GM23338 (cell line): ENCODE results near the gene CACNA2D4. TPM values are rescaled to one million over a fixed set of nuclear protein-coding genes. Genes with fewer than 3 reads are reported as not detected.

Source experiments
- ATAC-seq: fragments of 200-7000 bp; cut with Tn5 transposase; 3 replicates; pipeline ENCODE4 v1.9.1; 2020
- DNase-seq: peaks from one replicate; pipeline ENCODE4 v3.0.0-alpha.2; 2015; ENCODE audit warnings: low spot score
- H2AFZ ChIP-seq: fragments of 200-600 bp; sonication (generic); 2 replicates; pipeline ENCODE4 v1.8.0; 2016; ENCODE audit warnings: antibody characterized with exemption, mild to moderate bottlenecking, moderate library complexity
- H3F3A ChIP-seq: fragments of 200-600 bp; sonication (generic); replicated peaks from 2 replicates; pipeline ENCODE4 v1.8.0; 2017; ENCODE audit warnings: antibody characterized with exemption, mixed run types, low read depth
- H3K27ac ChIP-seq: fragments of 200-600 bp; sonication (generic); 2 replicates; pipeline ENCODE4 v1.6.1; 2016; ENCODE audit warnings: low read depth
- H3K27me3 ChIP-seq: fragments of 200-600 bp; sonication (generic); 2 replicates; pipeline ENCODE4 v1.8.0; 2016; ENCODE audit warnings: mild to moderate bottlenecking, mixed run types, moderate library complexity; ENCODE audit not compliant: insufficient read depth
- H3K36me3 ChIP-seq: fragments of 200-600 bp; sonication (generic); 2 replicates; pipeline ENCODE4 v1.8.0; 2016; ENCODE audit warnings: mild to moderate bottlenecking; ENCODE audit not compliant: insufficient read depth
- H3K4me1 ChIP-seq: fragments of 200-600 bp; sonication (generic); 2 replicates; pipeline ENCODE4 v1.8.0; 2016; ENCODE audit warnings: mild to moderate bottlenecking, moderate library complexity; ENCODE audit not compliant: insufficient read depth
- H3K4me2 ChIP-seq: fragments of 200-600 bp; sonication (generic); 2 replicates; pipeline ENCODE4 v1.7.1; 2017; ENCODE audit warnings: mixed run types
- H3K4me3 ChIP-seq: fragments of 200-600 bp; sonication (generic); 2 replicates; pipeline ENCODE4 v1.6.1; 2016; ENCODE audit warnings: mixed run types
- H3K79me2 ChIP-seq: fragments of 200-600 bp; sonication (generic); replicated peaks from 2 replicates; pipeline ENCODE4 v1.8.0; 2017; ENCODE audit warnings: mild to moderate bottlenecking; ENCODE audit not compliant: insufficient read depth
- H3K9me2 ChIP-seq: fragments of 200-600 bp; sonication (generic); 2 replicates; pipeline ENCODE4 v1.8.0; 2017; ENCODE audit not compliant: insufficient read depth
- H4K20me1 ChIP-seq: fragments of 200-600 bp; sonication (generic); replicated peaks from 2 replicates; pipeline ENCODE4 v1.8.0; 2017; ENCODE audit warnings: mild to moderate bottlenecking; ENCODE audit not compliant: insufficient read depth
- H3K27ac Mint-ChIP-seq: 2 replicates; pipeline ENCODE4 v1.8.0; 2020; ENCODE audit warnings: inconsistent platforms, mild to moderate bottlenecking, moderate library complexity, mixed read lengths
- H3K27me3 Mint-ChIP-seq: 3 replicates; pipeline ENCODE4 v1.8.0; 2022; ENCODE audit warnings: low read depth, mild to moderate bottlenecking, moderate library complexity, mixed read lengths, inconsistent platforms; ENCODE audit not compliant: insufficient read depth, poor library complexity
- H3K36me3 Mint-ChIP-seq: 3 replicates; pipeline ENCODE4 v1.8.0; 2021; ENCODE audit warnings: low read depth, mild to moderate bottlenecking, inconsistent platforms, moderate library complexity, mixed read lengths
- H3K4me1 Mint-ChIP-seq: 3 replicates; pipeline ENCODE4 v1.8.0; 2020; ENCODE audit warnings: mild to moderate bottlenecking, inconsistent platforms, mixed read lengths
- H3K4me3 Mint-ChIP-seq: 3 replicates; pipeline ENCODE4 v1.8.0; 2021; ENCODE audit warnings: moderate library complexity, mild to moderate bottlenecking, inconsistent platforms, mixed read lengths
- H3K9me3 Mint-ChIP-seq: 3 replicates; pipeline ENCODE4 v1.8.0; 2020; ENCODE audit warnings: moderate library complexity, mild to moderate bottlenecking, inconsistent platforms, mixed read lengths
- CTCF ChIP-seq, 2 experiments: fragments of 200-600 bp in 1 of 2; sonication (generic) in 1 of 2; conservative IDR thresholded peaks; 2 replicates each; pipeline versions ENCODE4 v1.5.1 to v1.6.1; 2016 to 2017; ENCODE audit warnings: antibody characterized with exemption in 2 of 2, low read depth in 2 of 2, mild to moderate bottlenecking in 2 of 2, moderate library complexity in 1 of 2
- ETS1 ChIP-seq: IDR thresholded peaks from 2 replicates; pipeline ENCODE4 v1.6.1; 2016; ENCODE audit warnings: antibody characterized with exemption
- EZH2 ChIP-seq: fragments of 200-600 bp; sonication (generic); IDR thresholded peaks from one replicate; pipeline ENCODE4 v1.8.0; 2017; ENCODE audit warnings: antibody characterized with exemption, mild to moderate bottlenecking, low read depth; ENCODE audit not compliant: unreplicated experiment
- EZH2phosphoT487 ChIP-seq: fragments of 200-600 bp; sonication (generic); IDR thresholded peaks from one replicate; pipeline ENCODE4 v1.8.1; 2018; ENCODE audit warnings: antibody characterized with exemption; ENCODE audit not compliant: unreplicated experiment
- JUNB ChIP-seq: IDR thresholded peaks from one replicate; pipeline ENCODE4 v1.6.1; 2016; ENCODE audit warnings: antibody characterized with exemption; ENCODE audit not compliant: unreplicated experiment
- NANOG ChIP-seq: IDR thresholded peaks from 2 replicates; pipeline ENCODE4 v1.6.1; 2016; ENCODE audit warnings: antibody characterized with exemption, borderline replicate concordance
- POLR2AphosphoS5 ChIP-seq: IDR thresholded peaks from 2 replicates; pipeline ENCODE4 v1.6.1; 2016; ENCODE audit warnings: antibody characterized with exemption, low read depth
- REST ChIP-seq: IDR thresholded peaks from one replicate; pipeline ENCODE4 v1.6.1; 2018; ENCODE audit warnings: antibody characterized with exemption; ENCODE audit not compliant: unreplicated experiment
- STAT1 ChIP-seq: IDR thresholded peaks from one replicate; pipeline ENCODE4 v1.6.1; 2016; ENCODE audit warnings: antibody characterized with exemption; ENCODE audit not compliant: unreplicated experiment
- ZNF114 ChIP-seq: fragments of 250-450 bp; sonication (Bioruptor Pico); IDR thresholded peaks from 2 replicates; pipeline ENCODE4 v1.5.0; 2020; ENCODE audit warnings: mild to moderate bottlenecking, moderate library complexity
- ZNF331 ChIP-seq: fragments of 250-450 bp; sonication (Bioruptor Pico); IDR thresholded peaks from 2 replicates; pipeline ENCODE4 v1.5.0; 2020; ENCODE audit warnings: low read depth, mild to moderate bottlenecking, moderate library complexity
- ZNF462 ChIP-seq: fragments of 250-450 bp; sonication (Bioruptor Pico); IDR thresholded peaks from 2 replicates; pipeline ENCODE4 v1.5.0; 2020; ENCODE audit warnings: mild to moderate bottlenecking, moderate library complexity
- polyA plus RNA-seq: library from polyadenylated mRNA; unstranded; fragments of >200 nt; fragmentation: Nextera tagmentation; extraction: Ambion mirVana; gene quantifications from 2 replicates; pipeline ENCODE4 v1.2.1, GENCODE V29; 2016
- total RNA-seq: library from RNA; depleted of rRNA; stranded (reverse); fragments of >200 nt; shearing (Covaris generic); gene quantifications from 2 replicates; pipeline ENCODE4 v1.2.3, GENCODE V29; 2014

CACNA2D4 gene
- total and polyA plus RNA-seq, 2 experiments from 2014 or later = 0.07 to 0.24 TPM

GRCh38 chr12:1880876-1881275 is 37.6 kb downstream of the CACNA2D4 start:
- no peaks in the 10 kb centered on the region for H3K79me2 ChIP-seq
- no peak overlapping the region for H3K4me2 ChIP-seq
- H3K4me1 Mint-ChIP-seq = no peaks in the 10 kb centered on the region
- ATAC-seq (no peak), DNase-seq (no peak)
- H3K36me3 Mint-ChIP-seq = no peaks in the 10 kb centered on the region
- H3K4me3 ChIP-seq = no peak overlapping the region
- peaks cover 12% of the 10 kb centered on the region for H3K27me3 Mint-ChIP-seq
- peak overlapping the region; percentile 43; the same call in 1 of the 2 replicates for H3K27ac Mint-ChIP-seq
- H4K20me1 ChIP-seq = no peaks in the 10 kb centered on the region
- H3K9me3 Mint-ChIP-seq = no peaks in the 10 kb centered on the region; the same call in 2 of the 3 replicates
- no peaks in the 10 kb centered on the region for H3K9me2 ChIP-seq
- H2AFZ ChIP-seq = no peak overlapping the region
- H3K27ac ChIP-seq = no peak overlapping the region
- H3F3A ChIP-seq = no peaks in the 10 kb centered on the region
- no peaks in the 10 kb centered on the region for H3K4me1 ChIP-seq
- TF ChIP-seq JUNB (no peak), ZNF331 (no peak), EZH2phosphoT487 (no peak), REST (no peak), POLR2AphosphoS5 (no peak), ZNF462 (no peak), STAT1 (no peak), EZH2 (no peak), ETS1 (no peak), CTCF (conservative IDR thresholded peaks at IDR 0.05; ENCODE audit: low read depth in 2 of 2) (no peak), NANOG (no peak), ZNF114 (CRISPR knock-in tag) (no peak)
- no peak overlapping the region for H3K4me3 Mint-ChIP-seq
- H3K27me3 ChIP-seq = no peaks in the 10 kb centered on the region
- no peaks in the 10 kb centered on the region for H3K36me3 ChIP-seq
